ENCODE results near the gene FADS2. TPM values are rescaled to one million over a fixed set of nuclear protein-coding genes. Genes with fewer than 3 reads are reported as not detected.

Gene FADS2
- total and polyA plus RNA-seq, 2 of the 13 experiments (the other 11 are each of a cell fraction or from before 2014, with no cell fraction given) = 90.1 to 124 TPM

DNA sequence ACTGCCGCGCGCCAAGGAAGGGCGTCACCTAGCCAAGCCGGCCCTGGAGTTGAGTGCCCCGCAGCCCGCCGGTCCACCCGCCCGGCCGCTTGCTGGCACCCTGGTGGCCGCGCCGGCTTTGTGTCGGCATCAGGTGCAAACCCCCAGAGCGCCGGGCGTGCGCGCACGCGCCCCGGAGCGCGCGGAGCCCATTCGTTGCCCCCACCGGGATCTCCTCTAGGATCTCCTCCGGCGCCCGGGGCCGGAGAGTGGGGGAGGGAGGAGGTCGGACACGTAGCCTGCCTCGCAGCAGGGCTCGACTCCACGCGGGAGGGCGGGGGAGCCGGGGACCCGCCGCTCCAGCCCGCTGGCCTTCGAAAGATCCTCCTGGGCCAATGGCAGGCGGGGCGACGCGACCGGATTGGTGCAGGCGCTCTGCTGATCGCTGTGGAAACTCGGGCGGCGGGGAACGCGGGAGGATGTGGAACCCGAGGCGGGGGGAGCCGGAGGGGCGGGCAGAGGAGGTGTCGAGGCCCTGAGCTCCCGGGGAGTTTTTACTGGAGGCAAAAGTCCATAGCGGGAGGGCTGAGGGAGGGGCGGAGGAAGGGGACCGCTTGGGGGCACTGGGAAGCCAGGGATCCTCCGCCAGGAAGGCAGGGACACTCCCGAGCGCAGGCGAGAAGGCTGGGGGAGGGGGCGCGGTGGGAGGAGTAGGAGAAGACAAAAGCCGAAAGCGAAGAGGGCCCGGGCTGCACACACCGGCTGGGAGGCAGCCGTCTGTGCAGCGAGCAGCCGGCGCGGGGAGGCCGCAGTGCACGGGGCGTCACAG, at the start of gene FADS2 (continued):
- TF ChIP-seq, protein P1, sequence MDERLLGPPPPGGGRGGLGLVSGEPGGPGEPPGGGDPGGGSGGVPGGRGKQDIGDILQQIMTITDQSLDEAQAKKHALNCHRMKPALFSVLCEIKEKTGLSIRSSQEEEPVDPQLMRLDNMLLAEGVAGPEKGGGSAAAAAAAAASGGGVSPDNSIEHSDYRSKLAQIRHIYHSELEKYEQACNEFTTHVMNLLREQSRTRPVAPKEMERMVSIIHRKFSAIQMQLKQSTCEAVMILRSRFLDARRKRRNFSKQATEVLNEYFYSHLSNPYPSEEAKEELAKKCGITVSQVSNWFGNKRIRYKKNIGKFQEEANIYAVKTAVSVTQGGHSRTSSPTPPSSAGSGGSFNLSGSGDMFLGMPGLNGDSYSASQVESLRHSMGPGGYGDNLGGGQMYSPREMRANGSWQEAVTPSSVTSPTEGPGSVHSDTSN (CRISPR knock-in tag; IDR thresholded peaks at IDR 0.05) = no peak
- TF ChIP-seq DMAP1 (CRISPR knock-in tag; IDR thresholded peaks at IDR 0.05) (peak; percentile 41; the same call in 1 of the 2 replicates), KMT2A (CRISPR knock-in tag; IDR thresholded peaks at IDR 0.05) (no peak), ZNF333 (CRISPR knock-in tag; IDR thresholded peaks at IDR 0.05; ENCODE audit: borderline replicate concordance) (peak; percentile 18; the same call in 1 of the 2 replicates), CC2D1A (CRISPR knock-in tag; IDR thresholded peaks at IDR 0.05) (no peak), KDM5A (IDR thresholded peaks at IDR 0.05; ENCODE audit: borderline replicate concordance, low read length) (no peak), GATAD1 (CRISPR knock-in tag; IDR thresholded peaks at IDR 0.05) (no peak), ZSCAN21 (CRISPR knock-in tag; IDR thresholded peaks at IDR 0.05; ENCODE audit: borderline replicate concordance) (peak; percentile 42; the same call in 1 of the 2 replicates), PCBP2 (optimal IDR thresholded peaks at IDR 0.05; ENCODE audit: low read depth, low read length, poor library complexity, severe bottlenecking) (no peak), ZSCAN25 (CRISPR knock-in tag; IDR thresholded peaks at IDR 0.05) (no peak), NCOA1 (CRISPR knock-in tag; IDR thresholded peaks at IDR 0.05) (no peak; the same call in 1 of the 2 replicates), IKZF4 (CRISPR knock-in tag; IDR thresholded peaks at IDR 0.05; ENCODE audit: borderline replicate concordance, low read depth, not compliant biosample characterization) (no peak), NONO (IDR thresholded peaks at IDR 0.05) (no peak), NONO (CRISPR knock-in tag; conservative IDR thresholded peaks at IDR 0.05) (peak; percentile 71), ZFX (CRISPR knock-in tag; IDR thresholded peaks at IDR 0.05; ENCODE audit: low read depth) (peak; percentile 20; the same call in 1 of the 2 replicates), ZNF510 (CRISPR knock-in tag; IDR thresholded peaks at IDR 0.05; ENCODE audit: low read depth) (0 out of 2 replicates have a peak, but pooled peaks have one; percentile 33), ZFP36L1 (CRISPR knock-in tag; IDR thresholded peaks at IDR 0.05) (0 out of 2 replicates have a peak, but pooled peaks have one; percentile 56), CBFB (CRISPR knock-in tag; IDR thresholded peaks at IDR 0.05) (no peak), SRSF4 (IDR thresholded peaks at IDR 0.05; ENCODE audit: low read depth, low read length, poor library complexity, severe bottlenecking) (no peak)
- TF ChIP-seq, protein P2, sequence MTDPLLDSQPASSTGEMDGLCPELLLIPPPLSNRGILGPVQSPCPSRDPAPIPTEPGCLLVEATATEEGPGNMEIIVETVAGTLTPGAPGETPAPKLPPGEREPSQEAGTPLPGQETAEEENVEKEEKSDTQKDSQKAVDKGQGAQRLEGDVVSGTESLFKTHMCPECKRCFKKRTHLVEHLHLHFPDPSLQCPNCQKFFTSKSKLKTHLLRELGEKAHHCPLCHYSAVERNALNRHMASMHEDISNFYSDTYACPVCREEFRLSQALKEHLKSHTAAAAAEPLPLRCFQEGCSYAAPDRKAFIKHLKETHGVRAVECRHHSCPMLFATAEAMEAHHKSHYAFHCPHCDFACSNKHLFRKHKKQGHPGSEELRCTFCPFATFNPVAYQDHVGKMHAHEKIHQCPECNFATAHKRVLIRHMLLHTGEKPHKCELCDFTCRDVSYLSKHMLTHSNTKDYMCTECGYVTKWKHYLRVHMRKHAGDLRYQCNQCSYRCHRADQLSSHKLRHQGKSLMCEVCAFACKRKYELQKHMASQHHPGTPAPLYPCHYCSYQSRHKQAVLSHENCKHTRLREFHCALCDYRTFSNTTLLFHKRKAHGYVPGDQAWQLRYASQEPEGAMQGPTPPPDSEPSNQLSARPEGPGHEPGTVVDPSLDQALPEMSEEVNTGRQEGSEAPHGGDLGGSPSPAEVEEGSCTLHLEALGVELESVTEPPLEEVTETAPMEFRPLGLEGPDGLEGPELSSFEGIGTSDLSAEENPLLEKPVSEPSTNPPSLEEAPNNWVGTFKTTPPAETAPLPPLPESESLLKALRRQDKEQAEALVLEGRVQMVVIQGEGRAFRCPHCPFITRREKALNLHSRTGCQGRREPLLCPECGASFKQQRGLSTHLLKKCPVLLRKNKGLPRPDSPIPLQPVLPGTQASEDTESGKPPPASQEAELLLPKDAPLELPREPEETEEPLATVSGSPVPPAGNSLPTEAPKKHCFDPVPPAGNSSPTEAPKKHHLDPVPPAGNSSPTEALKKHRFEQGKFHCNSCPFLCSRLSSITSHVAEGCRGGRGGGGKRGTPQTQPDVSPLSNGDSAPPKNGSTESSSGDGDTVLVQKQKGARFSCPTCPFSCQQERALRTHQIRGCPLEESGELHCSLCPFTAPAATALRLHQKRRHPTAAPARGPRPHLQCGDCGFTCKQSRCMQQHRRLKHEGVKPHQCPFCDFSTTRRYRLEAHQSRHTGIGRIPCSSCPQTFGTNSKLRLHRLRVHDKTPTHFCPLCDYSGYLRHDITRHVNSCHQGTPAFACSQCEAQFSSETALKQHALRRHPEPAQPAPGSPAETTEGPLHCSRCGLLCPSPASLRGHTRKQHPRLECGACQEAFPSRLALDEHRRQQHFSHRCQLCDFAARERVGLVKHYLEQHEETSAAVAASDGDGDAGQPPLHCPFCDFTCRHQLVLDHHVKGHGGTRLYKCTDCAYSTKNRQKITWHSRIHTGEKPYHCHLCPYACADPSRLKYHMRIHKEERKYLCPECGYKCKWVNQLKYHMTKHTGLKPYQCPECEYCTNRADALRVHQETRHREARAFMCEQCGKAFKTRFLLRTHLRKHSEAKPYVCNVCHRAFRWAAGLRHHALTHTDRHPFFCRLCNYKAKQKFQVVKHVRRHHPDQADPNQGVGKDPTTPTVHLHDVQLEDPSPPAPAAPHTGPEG (CRISPR knock-in tag; IDR thresholded peaks at IDR 0.05) = no peak
- TF ChIP-seq, protein P3, sequence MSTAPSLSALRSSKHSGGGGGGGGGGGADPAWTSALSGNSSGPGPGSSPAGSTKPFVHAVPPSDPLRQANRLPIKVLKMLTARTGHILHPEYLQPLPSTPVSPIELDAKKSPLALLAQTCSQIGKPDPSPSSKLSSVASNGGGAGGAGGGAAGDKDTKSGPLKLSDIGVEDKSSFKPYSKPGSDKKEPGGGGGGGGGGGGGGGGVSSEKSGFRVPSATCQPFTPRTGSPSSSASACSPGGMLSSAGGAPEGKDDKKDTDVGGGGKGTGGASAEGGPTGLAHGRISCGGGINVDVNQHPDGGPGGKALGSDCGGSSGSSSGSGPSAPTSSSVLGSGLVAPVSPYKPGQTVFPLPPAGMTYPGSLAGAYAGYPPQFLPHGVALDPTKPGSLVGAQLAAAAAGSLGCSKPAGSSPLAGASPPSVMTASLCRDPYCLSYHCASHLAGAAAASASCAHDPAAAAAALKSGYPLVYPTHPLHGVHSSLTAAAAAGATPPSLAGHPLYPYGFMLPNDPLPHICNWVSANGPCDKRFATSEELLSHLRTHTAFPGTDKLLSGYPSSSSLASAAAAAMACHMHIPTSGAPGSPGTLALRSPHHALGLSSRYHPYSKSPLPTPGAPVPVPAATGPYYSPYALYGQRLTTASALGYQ (CRISPR knock-in tag; IDR thresholded peaks at IDR 0.05) = no peak

Data from HepG2 (cell line).